Activated T-helper 1 cell treated with anti-CD3 and anti-CD28 coated beads, Interleukin-12 subunit alpha, Interleukin-12 subunit beta, Interleukin-2, Interleukin-4 antibody, amounts not matched to agents 30 ng/mL and 10 ng/mL and 1 ng/mL, durations not matched to agents 14 hours and 24 hours and 36 hours (primary cell): ENCODE results near the gene MEF2A. TPM values are rescaled to one million over a fixed set of nuclear protein-coding genes. Genes with fewer than 3 reads are reported as not detected.

Experiments
- DNase-seq: peaks from one replicate; pipeline ENCODE4 v3.0.0; 2021; ENCODE audit warnings: low spot score
- H3K27ac Mint-ChIP-seq: one replicate; pipeline ENCODE4 v1.8.0; 2021; ENCODE audit warnings: mild to moderate bottlenecking, mixed read lengths
- H3K27me3 Mint-ChIP-seq: one replicate; pipeline ENCODE4 v1.8.0; 2022; ENCODE audit warnings: mild to moderate bottlenecking, moderate library complexity, mixed read lengths; ENCODE audit not compliant: insufficient read depth
- H3K36me3 Mint-ChIP-seq: one replicate; pipeline ENCODE4 v1.8.0; 2021; ENCODE audit warnings: low read depth, mixed read lengths
- H3K4me1 Mint-ChIP-seq: one replicate; pipeline ENCODE4 v1.8.0; 2021; ENCODE audit warnings: low read depth, mixed read lengths
- H3K4me3 Mint-ChIP-seq: one replicate; pipeline ENCODE4 v1.8.0; 2021; ENCODE audit warnings: mild to moderate bottlenecking, moderate library complexity, mixed read lengths
- H3K9me3 Mint-ChIP-seq: one replicate; pipeline ENCODE4 v1.8.0; 2021; ENCODE audit warnings: mixed read lengths
- intact Hi-C: fragments of 100-400 bp; cut with micrococcal nuclease; formaldehyde crosslinking; loops from one replicate; pipeline ENCODE4 v1.15.1; 2024
- total RNA-seq: library from RNA; stranded (reverse); gene quantifications from 2 replicates; pipeline ENCODE4 v1.2.3, GENCODE V29; 2022

The MEF2A gene
- total RNA-seq, 1 donor from 2014 or later = 27.4 TPM

GRCh38 chr15:99593070-99593469 is 27.3 kb downstream of the MEF2A start:
- intact Hi-C loops = no loop called here
- Mint-ChIP-seq H3K36me3 (peaks cover 10% of the 10 kb centered on the region), H3K4me1 (peaks cover 31% of the 10 kb centered on the region), H3K27me3 (no peaks in the 10 kb centered on the region), H3K27ac (no peak overlapping the region), H3K4me3 (no peak overlapping the region), H3K9me3 (peaks cover 14% of the 10 kb centered on the region)
- no peak for DNase-seq

- peaks cover 16% of the 10 kb centered on the region for H3K36me3 Mint-ChIP-seq
- intact Hi-C loops = no loop called here
- peaks cover 18% of the 10 kb centered on the region for H3K9me3 Mint-ChIP-seq
- DNase-seq = no peak
- no peak overlapping the region for H3K4me3 Mint-ChIP-seq
- peaks cover 18% of the 10 kb centered on the region for H3K4me1 Mint-ChIP-seq
- H3K27ac Mint-ChIP-seq = no peak overlapping the region
- H3K27me3 Mint-ChIP-seq = no peaks in the 10 kb centered on the region
Measured at GRCh38 chr15:99594916-99595315, 29.1 kb downstream of the MEF2A start.

GRCh38 chr15:99598296-99598695 is 32.5 kb downstream of the MEF2A start:
- H3K36me3 Mint-ChIP-seq = peaks cover 30% of the 10 kb centered on the region
- no peak for DNase-seq
- no peak overlapping the region for H3K4me3 Mint-ChIP-seq
- peaks cover 9% of the 10 kb centered on the region for H3K4me1 Mint-ChIP-seq
- no peak overlapping the region for H3K27ac Mint-ChIP-seq
- peaks cover 18% of the 10 kb centered on the region for H3K9me3 Mint-ChIP-seq
- H3K27me3 Mint-ChIP-seq = no peaks in the 10 kb centered on the region
- intact Hi-C loops = no loop called here

- Mint-ChIP-seq H3K4me3 (no peak overlapping the region), H3K27ac (no peak overlapping the region), H3K27me3 (no peaks in the 10 kb centered on the region), H3K4me1 (peaks cover 33% of the 10 kb centered on the region), H3K9me3 (no peaks in the 10 kb centered on the region), H3K36me3 (peaks cover 33% of the 10 kb centered on the region)
- intact Hi-C loops = loop anchor here (10.0 kb wide), 1 partner anchor 241 kb away; no protein-coding TSS in a partner anchor
- no peak for DNase-seq
Measured at GRCh38 chr15:99603828-99604227, 38.0 kb downstream of the MEF2A start.

- Mint-ChIP-seq H3K9me3 (no peaks in the 10 kb centered on the region), H3K4me1 (peaks cover 33% of the 10 kb centered on the region), H3K4me3 (no peak overlapping the region), H3K27me3 (no peaks in the 10 kb centered on the region), H3K27ac (no peak overlapping the region), H3K36me3 (peaks cover 31% of the 10 kb centered on the region)
- intact Hi-C loops = loop anchor here (5.0 to 10.0 kb wide), 2 partner anchors 97 to 240 kb away; no protein-coding TSS in a partner anchor
- DNase-seq = no peak
Measured at GRCh38 chr15:99604865-99605264, 39.1 kb downstream of the MEF2A start.

GRCh38 chr15:99605490-99605931 is 39.7 kb downstream of the MEF2A start:
- Mint-ChIP-seq H3K4me1 (peaks cover 33% of the 10 kb centered on the region), H3K4me3 (no peak overlapping the region), H3K9me3 (no peaks in the 10 kb centered on the region), H3K36me3 (peaks cover 26% of the 10 kb centered on the region), H3K27me3 (no peaks in the 10 kb centered on the region), H3K27ac (peak overlapping the region; percentile 82)
- intact Hi-C loops = loop anchor here (5.0 to 10.0 kb wide), 2 partner anchors 97 to 239 kb away; no protein-coding TSS in a partner anchor
- DNase-seq = no peak

GRCh38 chr15:99605990-99606389 is 40.2 kb downstream of the MEF2A start:
- DNase-seq = no peak
- peak overlapping the region; percentile 82 for H3K27ac Mint-ChIP-seq
- H3K4me3 Mint-ChIP-seq = no peak overlapping the region
- intact Hi-C loops = loop anchor here (1.0 to 10.0 kb wide), 4 partner anchors 8 to 239 kb away; no protein-coding TSS in a partner anchor
- no peaks in the 10 kb centered on the region for H3K27me3 Mint-ChIP-seq
- no peaks in the 10 kb centered on the region for H3K9me3 Mint-ChIP-seq
- peaks cover 24% of the 10 kb centered on the region for H3K36me3 Mint-ChIP-seq
- peaks cover 33% of the 10 kb centered on the region for H3K4me1 Mint-ChIP-seq

- Mint-ChIP-seq H3K27ac (no peak overlapping the region), H3K36me3 (peaks cover 19% of the 10 kb centered on the region), H3K4me1 (peaks cover 31% of the 10 kb centered on the region), H3K4me3 (no peak overlapping the region), H3K9me3 (no peaks in the 10 kb centered on the region), H3K27me3 (no peaks in the 10 kb centered on the region)
- intact Hi-C loops = loop anchor here (1.0 to 10.0 kb wide), 4 partner anchors 8 to 238 kb away; no protein-coding TSS in a partner anchor
- DNase-seq = no peak
Measured at GRCh38 chr15:99606646-99607045, 40.9 kb downstream of the MEF2A start.

GRCh38 chr15:99613481-99613880 is 47.7 kb downstream of the MEF2A start:
- no peak overlapping the region for H3K27ac Mint-ChIP-seq
- intact Hi-C loops = no loop called here
- no peaks in the 10 kb centered on the region for H3K27me3 Mint-ChIP-seq
- peaks cover 2% of the 10 kb centered on the region for H3K36me3 Mint-ChIP-seq
- no peaks in the 10 kb centered on the region for H3K9me3 Mint-ChIP-seq
- DNase-seq = no peak
- peaks cover 29% of the 10 kb centered on the region for H3K4me1 Mint-ChIP-seq
- no peak overlapping the region for H3K4me3 Mint-ChIP-seq

- Mint-ChIP-seq H3K36me3 (peaks cover 2% of the 10 kb centered on the region), H3K4me1 (peaks cover 29% of the 10 kb centered on the region), H3K9me3 (no peaks in the 10 kb centered on the region), H3K27ac (no peak overlapping the region), H3K4me3 (no peak overlapping the region), H3K27me3 (no peaks in the 10 kb centered on the region)
- DNase-seq = no peak
- intact Hi-C loops = loop anchor here (1.0 kb wide), 1 partner anchor 8 kb away; no protein-coding TSS in a partner anchor
Measured at GRCh38 chr15:99613887-99614647, 48.3 kb downstream of the MEF2A start.

- Mint-ChIP-seq H3K36me3 (peaks cover 2% of the 10 kb centered on the region), H3K9me3 (no peaks in the 10 kb centered on the region), H3K27ac (no peak overlapping the region), H3K27me3 (no peaks in the 10 kb centered on the region), H3K4me1 (peaks cover 34% of the 10 kb centered on the region), H3K4me3 (no peak overlapping the region)
- intact Hi-C loops = loop anchor here (1.0 to 5.0 kb wide), 2 partner anchors 9 to 48 kb away; partner anchors contain the start of gene MEF2A
- DNase-seq = no peak
Measured at GRCh38 chr15:99614749-99615288, 49.0 kb downstream of the MEF2A start.

GRCh38 chr15:99615460-99615859 is 49.7 kb downstream of the MEF2A start:
- H3K27ac Mint-ChIP-seq = no peak overlapping the region
- H3K4me1 Mint-ChIP-seq = peaks cover 34% of the 10 kb centered on the region
- H3K27me3 Mint-ChIP-seq = no peaks in the 10 kb centered on the region
- intact Hi-C loops = loop anchor here (5.0 kb wide), 1 partner anchor 48 kb away; the partner anchor contains the start of gene MEF2A
- H3K4me3 Mint-ChIP-seq = no peak overlapping the region
- DNase-seq = no peak
- H3K36me3 Mint-ChIP-seq = peaks cover 2% of the 10 kb centered on the region
- no peaks in the 10 kb centered on the region for H3K9me3 Mint-ChIP-seq

- Mint-ChIP-seq H3K9me3 (no peaks in the 10 kb centered on the region), H3K27me3 (no peaks in the 10 kb centered on the region), H3K4me3 (no peak overlapping the region), H3K36me3 (peaks cover 2% of the 10 kb centered on the region), H3K27ac (no peak overlapping the region), H3K4me1 (peaks cover 34% of the 10 kb centered on the region)
- intact Hi-C loops = loop anchor here (5.0 kb wide), 1 partner anchor 49 kb away; the partner anchor contains the start of gene MEF2A
- DNase-seq = no peak
Measured at GRCh38 chr15:99616129-99616528, 50.3 kb downstream of the MEF2A start.
